HG03354 (cell line): ENCODE data around the gene IQCE.

Experiments used
- ATAC-seq: cut with Tn5 transposase; IDR thresholded peaks from one replicate; pipeline ENCODE4 v1.9.1; 2021; ENCODE audit warnings: mild to moderate bottlenecking; ENCODE audit not compliant: unreplicated experiment, poor library complexity, severe bottlenecking

IQCE gene

DNA sequence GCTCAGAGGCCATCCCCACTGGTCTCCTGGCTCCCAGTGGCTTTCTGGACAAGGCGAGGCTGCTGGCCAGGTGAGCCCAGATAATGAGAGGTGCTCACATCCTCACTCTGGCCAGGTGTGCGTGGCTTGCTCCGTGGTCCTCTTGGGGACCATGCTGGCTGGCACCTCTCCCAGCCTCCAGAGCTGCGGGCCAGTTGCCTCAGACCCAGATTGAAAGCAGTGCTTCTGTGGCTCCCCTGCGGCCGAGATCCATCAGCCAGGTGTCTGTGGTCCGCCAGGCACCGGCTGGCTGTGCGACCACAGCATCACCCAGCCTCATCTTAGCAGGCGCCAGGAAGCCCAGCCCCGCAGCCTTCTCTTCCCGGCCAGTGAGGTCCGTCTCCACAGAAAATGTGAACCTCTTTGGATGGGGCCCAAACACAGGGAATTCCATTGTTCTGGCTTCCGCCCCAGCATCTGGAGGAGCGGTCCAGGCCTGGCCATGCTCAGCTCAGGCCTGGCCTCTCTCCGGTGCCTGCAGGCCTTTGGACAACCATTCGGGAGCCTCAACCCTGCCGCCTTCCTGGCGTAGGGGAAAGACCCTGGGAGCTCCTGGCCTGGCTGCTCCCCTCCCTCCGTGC is 67.8 kb downstream of the IQCE start:
- no peak for ATAC-seq

DNA sequence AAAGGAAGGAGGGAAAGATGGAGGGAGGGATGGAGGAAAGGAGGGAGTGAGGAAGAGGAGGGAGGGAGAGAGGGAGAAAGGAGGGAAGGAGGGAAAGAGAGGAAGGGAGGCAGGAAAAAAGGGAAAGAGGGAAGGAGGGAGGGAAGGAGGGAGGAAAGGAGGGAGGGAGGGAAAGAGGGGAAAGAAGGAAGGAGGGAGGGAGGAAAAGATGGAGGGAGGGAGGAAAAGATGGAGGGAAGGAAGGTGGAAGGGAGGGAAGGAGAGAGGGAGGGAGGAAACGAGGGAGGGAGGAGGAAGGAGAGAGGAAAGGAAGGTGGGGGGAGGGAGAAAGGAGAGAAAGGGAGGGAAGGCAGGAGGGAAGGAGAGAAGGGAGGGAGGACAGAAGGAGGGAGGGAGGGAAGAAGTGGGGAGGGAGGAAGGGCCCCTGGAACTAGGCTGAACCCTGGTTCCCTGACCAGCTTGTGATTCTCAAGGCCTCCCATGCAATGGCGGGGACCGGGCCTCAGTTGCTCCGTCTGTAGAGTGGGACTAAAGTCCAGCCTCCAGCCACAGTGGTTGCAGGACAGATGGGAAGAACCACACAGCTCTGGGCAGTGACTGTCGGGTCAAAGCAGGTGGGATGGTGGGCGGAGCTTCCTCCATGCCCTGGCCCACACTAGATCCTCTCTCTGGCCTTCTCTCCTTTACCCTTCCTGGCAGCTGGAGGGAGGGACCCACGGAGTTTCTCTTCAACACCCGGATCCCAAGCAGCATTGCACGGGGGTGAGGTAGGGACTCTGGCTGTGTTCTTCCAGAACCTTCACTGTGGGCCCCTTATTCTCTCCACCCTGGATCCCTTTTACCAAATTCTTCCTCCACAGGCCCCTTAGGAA is 68.7 kb downstream of the IQCE start:
- ATAC-seq, result no peak

- no peak for ATAC-seq
Measured at GRCh38 chr7:2628130-2628482, 69.3 kb downstream of the IQCE start.

GRCh38 chr7:2628891-2629290 is 70.1 kb downstream of the IQCE start:
- ATAC-seq, result no peak

- no peak for ATAC-seq
Measured at GRCh38 chr7:2629746-2630681, 71.2 kb downstream of the IQCE start.

DNA sequence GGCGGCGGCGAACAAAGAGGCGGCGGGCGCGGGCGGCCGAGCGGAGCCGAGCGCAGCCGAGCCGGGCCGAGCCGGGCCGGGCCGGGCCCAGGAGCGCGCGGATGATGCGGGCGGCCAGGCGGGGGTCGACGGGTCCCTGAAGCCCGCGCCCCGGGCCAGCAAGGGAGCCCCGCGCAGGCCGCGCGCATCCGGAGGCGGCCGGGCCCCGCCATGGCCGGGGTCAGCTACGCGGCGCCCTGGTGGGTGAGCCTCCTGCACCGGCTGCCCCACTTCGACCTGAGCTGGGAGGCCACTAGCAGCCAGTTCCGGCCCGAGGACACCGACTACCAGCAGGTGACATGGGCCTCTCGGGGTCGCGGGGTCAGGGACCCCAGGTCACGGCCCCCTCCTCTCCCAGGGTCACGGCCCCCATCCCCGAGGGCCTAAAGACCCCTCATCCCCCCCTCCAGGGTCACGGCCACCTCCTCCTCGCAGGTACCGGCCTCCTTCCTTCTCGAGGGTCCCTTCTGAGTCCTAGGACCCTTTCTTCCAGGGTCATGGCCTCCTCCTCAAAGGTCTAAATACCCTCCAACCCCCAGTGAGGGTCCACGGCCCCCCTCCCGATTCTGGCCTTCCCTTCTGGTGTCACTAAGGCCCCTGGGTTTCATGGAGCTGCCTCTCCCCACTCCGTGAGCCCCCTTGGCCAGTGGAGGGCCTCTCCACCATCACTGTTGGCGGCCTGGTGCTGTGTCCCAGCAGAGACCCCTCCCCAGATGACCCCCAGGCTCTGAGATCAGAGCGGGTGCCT is 73.4 kb downstream of the IQCE start, which contains the start of gene TTYH3:
Gene TTYH3 (plus strand): TSS at position 41 of the 787 bp plus-strand sequence. CDS start 170 bp downstream, at position 211.
- ATAC-seq, result peak; percentile 45

GRCh38 chr7:2632733-2633537 is 74.2 kb downstream of the IQCE start:
- ATAC-seq, result no peak

DNA sequence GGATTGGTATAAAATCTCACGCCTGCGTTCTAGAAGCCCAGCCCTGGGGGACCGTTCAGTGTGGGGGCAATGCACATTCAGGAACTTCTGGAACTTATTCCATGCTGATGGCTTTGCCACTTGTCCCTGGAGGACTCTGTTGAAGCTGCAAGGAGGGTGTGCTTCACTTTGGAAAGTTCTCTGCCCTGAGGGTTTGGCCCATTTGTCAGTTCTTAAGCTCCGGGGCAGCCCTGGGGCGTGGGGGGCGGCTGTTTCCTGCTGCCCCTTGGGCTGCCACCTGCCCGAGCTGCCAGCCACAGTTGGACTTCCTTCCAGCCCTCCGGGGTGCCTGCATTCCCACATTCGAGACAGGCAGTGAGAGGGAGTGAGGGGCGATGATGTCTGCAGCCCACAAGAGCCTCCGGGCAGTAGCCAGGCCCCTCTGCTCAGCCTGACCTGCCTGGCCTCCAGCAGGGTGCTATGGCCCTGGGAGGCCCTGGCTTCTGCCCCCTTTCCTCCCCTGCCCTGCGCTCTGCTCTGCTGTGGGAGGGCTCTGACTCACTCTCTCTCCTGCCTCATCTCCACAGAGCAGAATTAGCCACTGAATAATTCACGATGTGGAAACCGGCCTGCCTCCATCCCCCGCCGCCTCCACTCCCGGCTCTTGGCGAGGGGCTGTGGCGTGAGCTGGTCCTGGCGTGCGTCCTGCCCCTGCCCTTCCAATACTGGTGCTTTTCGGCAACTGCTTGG is 74.9 kb downstream of the IQCE start:
- no peak for ATAC-seq

GRCh38 chr7:2634267-2635145 is 75.7 kb downstream of the IQCE start:
- ATAC-seq, result no peak

DNA sequence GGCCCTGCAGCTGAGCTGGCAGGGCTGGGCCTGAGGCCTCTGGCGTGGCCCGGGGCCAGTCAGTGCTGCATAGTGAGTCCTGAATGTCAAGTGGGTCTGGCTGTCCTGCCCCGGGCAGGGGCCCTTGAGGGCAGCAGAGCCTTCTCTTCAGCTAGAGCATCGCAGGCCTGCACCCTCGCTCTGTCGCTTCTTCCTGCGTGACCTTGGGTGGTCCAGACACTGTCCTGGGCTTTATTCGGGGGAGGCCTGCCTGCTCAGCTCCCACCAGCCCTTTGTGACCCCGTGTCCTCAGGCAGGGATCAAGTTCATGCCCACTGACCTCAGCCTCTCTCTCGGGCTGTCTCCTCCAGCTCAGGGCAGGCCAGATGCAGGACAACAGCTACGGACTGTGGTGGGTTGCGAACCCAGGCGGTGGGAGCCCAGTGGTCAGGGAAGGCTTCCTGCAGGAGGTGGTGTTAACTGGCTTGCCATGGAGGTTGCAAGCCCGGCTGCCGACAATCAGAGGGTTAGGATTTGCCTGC is 76.4 kb downstream of the IQCE start:
- ATAC-seq, result no peak

GRCh38 chr7:2635810-2636701 is 77.3 kb downstream of the IQCE start:
- no peak for ATAC-seq

DNA sequence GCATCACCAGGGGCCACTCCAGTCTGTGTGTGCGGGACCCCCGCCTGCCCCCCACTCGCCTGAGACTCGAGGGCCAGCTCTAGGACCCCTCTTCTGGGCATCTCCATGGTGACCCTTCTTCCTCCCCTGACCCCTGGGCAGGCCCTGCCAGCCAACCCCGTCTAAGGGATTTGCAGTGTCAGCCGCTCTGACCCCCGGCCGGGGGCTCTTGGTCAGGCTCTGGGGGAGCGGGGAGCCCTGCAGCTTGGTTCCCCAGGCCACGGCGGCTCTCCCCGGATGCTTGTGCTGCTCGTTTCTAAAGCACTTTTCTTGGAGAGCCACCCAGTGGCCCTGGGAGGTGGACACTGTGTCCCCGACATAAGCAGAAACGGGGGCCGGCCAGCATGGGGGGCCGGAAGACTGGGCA is 78.3 kb downstream of the IQCE start:
- ATAC-seq, result no peak

DNA sequence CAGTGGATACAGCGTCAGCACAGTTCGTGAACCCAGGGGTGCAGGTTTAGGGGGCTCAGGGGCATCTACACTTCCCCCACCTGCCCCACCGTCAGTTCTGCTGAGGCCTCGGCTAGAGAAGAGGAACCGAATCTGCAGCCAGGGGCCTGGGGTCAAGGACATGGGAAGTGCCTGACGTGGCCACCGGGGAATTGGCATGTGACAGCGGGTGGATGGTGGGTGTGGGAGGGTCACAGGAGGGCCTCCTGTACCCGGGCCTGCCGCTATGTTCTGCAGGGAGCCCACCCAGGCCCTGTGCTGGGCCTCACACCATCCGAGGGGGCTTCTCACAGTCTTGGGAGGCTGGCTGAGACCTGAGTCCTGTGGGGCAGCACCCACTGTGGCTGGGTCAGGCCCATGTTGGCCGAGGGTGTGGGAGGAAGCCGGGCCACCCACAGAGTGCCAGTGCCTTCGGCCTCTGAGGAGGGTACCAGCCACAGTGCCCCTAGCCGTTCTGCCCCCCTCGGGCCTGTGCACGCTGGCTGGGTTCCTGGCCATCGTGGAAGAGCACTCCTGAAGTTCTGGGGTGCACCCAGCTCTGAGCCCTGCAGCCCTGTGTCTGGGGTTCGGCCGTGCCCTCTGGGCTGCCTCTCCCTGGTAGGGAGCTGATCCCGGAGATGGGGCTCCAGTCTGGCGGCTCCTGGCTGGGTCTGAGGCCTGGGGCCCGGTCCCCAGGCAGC is 78.9 kb downstream of the IQCE start:
- ATAC-seq, result no peak

GRCh38 chr7:2638224-2638991 is 79.6 kb downstream of the IQCE start:
- ATAC-seq, result no peak
